ENCODE data around the gene CYBB.

CYBB gene

GRCh38 chrX:37847733-37848197 is 67.9 kb downstream of the CYBB start (continued):
- TF ChIP-seq, protein P1, sequence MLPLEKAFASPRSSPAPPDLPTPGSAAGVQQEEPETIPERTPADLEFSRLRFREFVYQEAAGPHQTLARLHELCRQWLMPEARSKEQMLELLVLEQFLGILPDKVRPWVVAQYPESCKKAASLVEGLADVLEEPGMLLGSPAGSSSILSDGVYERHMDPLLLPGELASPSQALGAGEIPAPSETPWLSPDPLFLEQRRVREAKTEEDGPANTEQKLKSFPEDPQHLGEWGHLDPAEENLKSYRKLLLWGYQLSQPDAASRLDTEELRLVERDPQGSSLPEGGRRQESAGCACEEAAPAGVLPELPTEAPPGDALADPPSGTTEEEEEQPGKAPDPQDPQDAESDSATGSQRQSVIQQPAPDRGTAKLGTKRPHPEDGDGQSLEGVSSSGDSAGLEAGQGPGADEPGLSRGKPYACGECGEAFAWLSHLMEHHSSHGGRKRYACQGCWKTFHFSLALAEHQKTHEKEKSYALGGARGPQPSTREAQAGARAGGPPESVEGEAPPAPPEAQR (tag by site-specific recombination; IDR thresholded peaks at IDR 0.05): no peak
- TF ChIP-seq ZNF426 (tag by site-specific recombination; IDR thresholded peaks at IDR 0.05): no peak
- no peak for TF ChIP-seq ZNF621 (tag by site-specific recombination; IDR thresholded peaks at IDR 0.05)
- no peak for TF ChIP-seq EGR2 (tag by site-specific recombination; IDR thresholded peaks at IDR 0.05; ENCODE audit: low read depth)
- no peak for TF ChIP-seq ZNF596 (tag by site-specific recombination; IDR thresholded peaks at IDR 0.05)
- TF ChIP-seq ZNF521 (tag by site-specific recombination; IDR thresholded peaks at IDR 0.05): no peak
- peak; percentile 88 for TF ChIP-seq ZNF366 (tag by site-specific recombination; conservative IDR thresholded peaks at IDR 0.05)
- TF ChIP-seq KLF10 (tag by site-specific recombination; IDR thresholded peaks at IDR 0.05): no peak
- TF ChIP-seq, protein P2, sequence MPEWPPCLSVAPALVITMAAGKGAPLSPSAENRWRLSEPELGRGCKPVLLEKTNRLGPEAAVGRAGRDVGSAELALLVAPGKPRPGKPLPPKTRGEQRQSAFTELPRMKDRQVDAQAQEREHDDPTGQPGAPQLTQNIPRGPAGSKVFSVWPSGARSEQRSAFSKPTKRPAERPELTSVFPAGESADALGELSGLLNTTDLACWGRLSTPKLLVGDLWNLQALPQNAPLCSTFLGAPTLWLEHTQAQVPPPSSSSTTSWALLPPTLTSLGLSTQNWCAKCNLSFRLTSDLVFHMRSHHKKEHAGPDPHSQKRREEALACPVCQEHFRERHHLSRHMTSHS (tag by site-specific recombination; IDR thresholded peaks at IDR 0.05): no peak
- TF ChIP-seq, protein P3, sequence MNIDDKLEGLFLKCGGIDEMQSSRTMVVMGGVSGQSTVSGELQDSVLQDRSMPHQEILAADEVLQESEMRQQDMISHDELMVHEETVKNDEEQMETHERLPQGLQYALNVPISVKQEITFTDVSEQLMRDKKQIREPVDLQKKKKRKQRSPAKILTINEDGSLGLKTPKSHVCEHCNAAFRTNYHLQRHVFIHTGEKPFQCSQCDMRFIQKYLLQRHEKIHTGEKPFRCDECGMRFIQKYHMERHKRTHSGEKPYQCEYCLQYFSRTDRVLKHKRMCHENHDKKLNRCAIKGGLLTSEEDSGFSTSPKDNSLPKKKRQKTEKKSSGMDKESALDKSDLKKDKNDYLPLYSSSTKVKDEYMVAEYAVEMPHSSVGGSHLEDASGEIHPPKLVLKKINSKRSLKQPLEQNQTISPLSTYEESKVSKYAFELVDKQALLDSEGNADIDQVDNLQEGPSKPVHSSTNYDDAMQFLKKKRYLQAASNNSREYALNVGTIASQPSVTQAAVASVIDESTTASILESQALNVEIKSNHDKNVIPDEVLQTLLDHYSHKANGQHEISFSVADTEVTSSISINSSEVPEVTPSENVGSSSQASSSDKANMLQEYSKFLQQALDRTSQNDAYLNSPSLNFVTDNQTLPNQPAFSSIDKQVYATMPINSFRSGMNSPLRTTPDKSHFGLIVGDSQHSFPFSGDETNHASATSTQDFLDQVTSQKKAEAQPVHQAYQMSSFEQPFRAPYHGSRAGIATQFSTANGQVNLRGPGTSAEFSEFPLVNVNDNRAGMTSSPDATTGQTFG (tag by site-specific recombination; IDR thresholded peaks at IDR 0.05; ENCODE audit: borderline replicate concordance): no peak
- TF ChIP-seq GLI4 (tag by site-specific recombination; IDR thresholded peaks at IDR 0.05): no peak
- no peak for TF ChIP-seq ZNF514 (tag by site-specific recombination; IDR thresholded peaks at IDR 0.05)
- TF ChIP-seq ZNF654 (tag by site-specific recombination; IDR thresholded peaks at IDR 0.05; ENCODE audit: low read depth): no peak
- TF ChIP-seq, protein P4, sequence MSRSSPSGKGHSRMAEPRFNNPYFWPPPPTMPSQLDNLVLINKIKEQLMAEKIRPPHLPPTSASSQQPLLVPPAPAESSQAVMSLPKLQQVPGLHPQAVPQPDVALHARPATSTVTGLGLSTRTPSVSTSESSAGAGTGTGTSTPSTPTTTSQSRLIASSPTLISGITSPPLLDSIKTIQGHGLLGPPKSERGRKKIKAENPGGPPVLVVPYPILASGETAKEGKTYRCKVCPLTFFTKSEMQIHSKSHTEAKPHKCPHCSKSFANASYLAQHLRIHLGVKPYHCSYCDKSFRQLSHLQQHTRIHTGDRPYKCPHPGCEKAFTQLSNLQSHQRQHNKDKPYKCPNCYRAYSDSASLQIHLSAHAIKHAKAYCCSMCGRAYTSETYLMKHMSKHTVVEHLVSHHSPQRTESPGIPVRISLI (tag by site-specific recombination; IDR thresholded peaks at IDR 0.05): no peak
- TF ChIP-seq KLF1 (tag by site-specific recombination; IDR thresholded peaks at IDR 0.05): no peak
- no peak for TF ChIP-seq ZNF335 (tag by site-specific recombination; conservative IDR thresholded peaks at IDR 0.05)
- TF ChIP-seq ZNF549 (tag by site-specific recombination; IDR thresholded peaks at IDR 0.05): no peak
- TF ChIP-seq SALL2 (tag by site-specific recombination; IDR thresholded peaks at IDR 0.05; ENCODE audit: borderline replicate concordance): no peak
- no peak for TF ChIP-seq ZNF302 (tag by site-specific recombination; IDR thresholded peaks at IDR 0.05; ENCODE audit: low read depth)
- no peak for TF ChIP-seq ZNF19 (tag by site-specific recombination; IDR thresholded peaks at IDR 0.05; ENCODE audit: low read depth)
- TF ChIP-seq ZNF777 (tag by site-specific recombination; IDR thresholded peaks at IDR 0.05; ENCODE audit: borderline replicate concordance): no peak
- TF ChIP-seq ZNF324 (tag by site-specific recombination; IDR thresholded peaks at IDR 0.05): no peak
- TF ChIP-seq FEZF1 (tag by site-specific recombination; IDR thresholded peaks at IDR 0.05): 0 out of 2 replicates have a peak, but pooled peaks have one; percentile 0
- TF ChIP-seq ZNF184 (tag by site-specific recombination; IDR thresholded peaks at IDR 0.05): no peak
- 0 out of 2 replicates have a peak, but pooled peaks have one; percentile 1 for TF ChIP-seq ZNF660 (tag by site-specific recombination; IDR thresholded peaks at IDR 0.05)
- no peak for TF ChIP-seq ZNF701 (tag by site-specific recombination; IDR thresholded peaks at IDR 0.05)
- no peak for TF ChIP-seq ZNF221 (tag by site-specific recombination; IDR thresholded peaks at IDR 0.05; ENCODE audit: borderline replicate concordance)
- TF ChIP-seq, protein P5, sequence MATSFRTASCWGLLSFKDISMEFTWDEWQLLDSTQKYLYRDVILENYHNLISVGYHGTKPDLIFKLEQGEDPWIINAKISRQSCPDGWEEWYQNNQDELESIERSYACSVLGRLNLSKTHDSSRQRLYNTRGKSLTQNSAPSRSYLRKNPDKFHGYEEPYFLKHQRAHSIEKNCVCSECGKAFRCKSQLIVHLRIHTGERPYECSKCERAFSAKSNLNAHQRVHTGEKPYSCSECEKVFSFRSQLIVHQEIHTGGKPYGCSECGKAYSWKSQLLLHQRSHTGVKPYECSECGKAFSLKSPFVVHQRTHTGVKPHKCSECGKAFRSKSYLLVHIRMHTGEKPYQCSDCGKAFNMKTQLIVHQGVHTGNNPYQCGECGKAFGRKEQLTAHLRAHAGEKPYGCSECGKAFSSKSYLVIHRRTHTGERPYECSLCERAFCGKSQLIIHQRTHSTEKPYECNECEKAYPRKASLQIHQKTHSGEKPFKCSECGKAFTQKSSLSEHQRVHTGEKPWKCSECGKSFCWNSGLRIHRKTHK (tag by site-specific recombination; IDR thresholded peaks at IDR 0.05): no peak
- peak; percentile 78; the same call in 1 of the 2 replicates for TF ChIP-seq IKZF3 (tag by site-specific recombination; IDR thresholded peaks at IDR 0.05)
- TF ChIP-seq ZNF423 (tag by site-specific recombination; IDR thresholded peaks at IDR 0.05): no peak
- peak; percentile 6; the same call in 1 of the 2 replicates for TF ChIP-seq ZNF629 (tag by site-specific recombination; IDR thresholded peaks at IDR 0.05)
- TF ChIP-seq ZNF140 (tag by site-specific recombination; IDR thresholded peaks at IDR 0.05): no peak
- no peak for TF ChIP-seq ZNF776 (tag by site-specific recombination; IDR thresholded peaks at IDR 0.05; ENCODE audit: borderline replicate concordance)
- TF ChIP-seq ZNF843 (tag by site-specific recombination; IDR thresholded peaks at IDR 0.05): no peak
- TF ChIP-seq ZNF626 (tag by site-specific recombination; IDR thresholded peaks at IDR 0.05): no peak
- TF ChIP-seq ZNF175 (tag by site-specific recombination; IDR thresholded peaks at IDR 0.05): no peak

All from HEK293 (cell line).